ENCODE data around the gene SERINC2.
"Not testable (repeated sequence)": the region's sequence is repeated elsewhere in the genome, so short reads cannot be mapped to it uniquely, and the experiment has no call there.

The SERINC2 gene

GRCh38 chr1:31416101-31416736 lies 3.2 kb downstream of the SERINC2 start:
- no peak for DNase-seq

GRCh38 chr1:31417148-31417547 lies 4.1 kb downstream of the SERINC2 start:
- no peak for DNase-seq

DNA sequence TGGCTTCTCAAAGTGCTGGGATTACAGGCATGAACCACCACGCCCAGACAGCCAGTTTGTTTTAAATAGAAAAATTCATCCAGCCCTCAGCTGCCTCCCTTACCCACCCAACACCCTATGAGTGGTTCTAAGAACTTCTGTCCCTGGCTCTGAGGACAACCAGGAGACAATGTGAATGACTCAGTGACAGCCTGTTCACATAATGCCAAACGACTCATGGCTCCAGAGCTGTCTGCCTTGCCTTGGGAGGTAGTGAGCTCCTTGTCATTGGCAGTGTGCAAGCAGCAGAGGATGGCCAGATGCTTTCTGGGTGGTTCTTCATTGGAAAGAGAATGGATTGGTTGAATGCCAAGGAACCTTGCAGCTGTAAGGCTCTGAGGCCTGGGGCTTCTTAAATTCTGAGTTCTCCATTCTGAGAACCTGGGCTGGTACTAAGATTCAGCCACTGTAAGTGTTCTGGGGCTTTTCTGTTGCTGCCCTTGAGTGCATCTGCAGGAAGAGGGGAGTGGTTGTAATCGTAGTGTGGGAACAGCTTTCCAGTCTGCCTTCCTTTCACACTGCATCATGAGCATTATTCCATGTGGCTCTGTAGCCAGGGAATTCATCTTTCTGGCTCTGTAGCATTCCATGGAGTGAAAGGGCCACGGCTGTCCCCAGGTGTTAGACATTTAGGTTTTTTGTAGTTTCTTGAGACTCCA lies 5.8 kb downstream of the SERINC2 start:
- no peak for DNase-seq

- DNase-seq = no peak
Observed at GRCh38 chr1:31420716-31421115, 7.7 kb downstream of the SERINC2 start.

DNA sequence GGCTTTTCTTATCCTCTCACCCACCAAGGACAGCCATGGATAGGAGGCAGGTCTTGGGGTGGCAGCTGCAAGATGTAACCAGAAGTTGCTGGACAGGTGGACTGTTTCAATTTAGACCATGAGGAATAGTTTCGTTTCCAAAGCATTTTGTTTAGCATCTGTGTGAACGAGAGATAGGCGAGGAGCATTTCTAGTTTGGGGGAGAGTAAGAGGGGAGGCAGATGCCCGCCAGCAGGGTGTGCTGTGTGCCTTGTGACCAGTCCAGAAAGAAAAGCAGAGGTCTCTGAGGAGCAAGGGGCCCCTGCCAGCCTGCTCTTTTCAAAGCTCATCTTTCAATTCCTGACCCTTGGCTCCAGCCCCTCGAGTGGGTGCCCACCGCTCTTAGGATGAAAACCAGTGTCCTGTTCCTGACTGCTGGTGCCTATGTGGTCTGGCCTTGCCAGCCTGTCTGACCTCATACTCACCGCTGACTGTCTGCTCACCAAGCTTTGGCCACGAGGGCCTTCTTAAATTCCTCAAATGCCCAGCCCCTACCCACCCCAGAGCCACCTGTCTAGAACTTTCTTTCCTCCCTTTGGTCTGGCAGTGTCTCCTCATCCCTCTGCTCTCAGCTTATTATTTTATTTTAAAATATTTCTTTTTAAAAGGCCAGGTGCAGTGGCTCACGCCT lies 8.5 kb downstream of the SERINC2 start:
- DNase-seq = no peak

- peak; percentile 77 to 80 for DNase-seq
Observed at GRCh38 chr1:31422505-31423319, 9.7 kb downstream of the SERINC2 start.

DNA sequence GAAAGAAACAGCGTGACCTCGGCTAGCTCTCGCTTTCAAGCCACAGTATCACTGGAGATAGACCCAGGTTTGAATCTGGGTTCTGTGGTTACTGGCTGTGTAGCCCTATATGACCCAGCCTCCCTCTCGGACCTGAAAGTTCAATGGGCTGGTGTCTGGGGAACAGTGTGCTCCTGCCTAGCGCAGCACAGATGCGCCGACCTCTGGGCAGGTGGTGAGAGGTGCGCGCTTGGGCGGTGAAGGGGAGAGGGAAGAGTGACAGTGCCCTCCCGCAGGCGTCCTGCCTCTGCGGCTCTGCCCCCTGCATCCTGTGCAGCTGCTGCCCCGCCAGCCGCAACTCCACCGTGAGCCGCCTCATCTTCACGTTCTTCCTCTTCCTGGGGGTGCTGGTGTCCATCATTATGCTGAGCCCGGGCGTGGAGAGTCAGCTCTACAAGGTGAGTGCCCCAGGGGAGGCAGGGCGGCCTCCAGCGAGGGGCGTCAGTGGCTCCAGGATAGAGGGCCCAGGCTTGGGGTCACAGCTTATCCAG lies 10.5 kb downstream of the SERINC2 start:
- DNase-seq = no peak

- DNase-seq = no peak
Observed at GRCh38 chr1:31424568-31424967, 11.6 kb downstream of the SERINC2 start.

- DNase-seq = no peak
Observed at GRCh38 chr1:31425301-31426081, 12.5 kb downstream of the SERINC2 start.

- no peak for DNase-seq
Observed at GRCh38 chr1:31426249-31426922, 13.4 kb downstream of the SERINC2 start.

GRCh38 chr1:31427322-31427721 lies 14.3 kb downstream of the SERINC2 start:
- no peak for DNase-seq

DNA sequence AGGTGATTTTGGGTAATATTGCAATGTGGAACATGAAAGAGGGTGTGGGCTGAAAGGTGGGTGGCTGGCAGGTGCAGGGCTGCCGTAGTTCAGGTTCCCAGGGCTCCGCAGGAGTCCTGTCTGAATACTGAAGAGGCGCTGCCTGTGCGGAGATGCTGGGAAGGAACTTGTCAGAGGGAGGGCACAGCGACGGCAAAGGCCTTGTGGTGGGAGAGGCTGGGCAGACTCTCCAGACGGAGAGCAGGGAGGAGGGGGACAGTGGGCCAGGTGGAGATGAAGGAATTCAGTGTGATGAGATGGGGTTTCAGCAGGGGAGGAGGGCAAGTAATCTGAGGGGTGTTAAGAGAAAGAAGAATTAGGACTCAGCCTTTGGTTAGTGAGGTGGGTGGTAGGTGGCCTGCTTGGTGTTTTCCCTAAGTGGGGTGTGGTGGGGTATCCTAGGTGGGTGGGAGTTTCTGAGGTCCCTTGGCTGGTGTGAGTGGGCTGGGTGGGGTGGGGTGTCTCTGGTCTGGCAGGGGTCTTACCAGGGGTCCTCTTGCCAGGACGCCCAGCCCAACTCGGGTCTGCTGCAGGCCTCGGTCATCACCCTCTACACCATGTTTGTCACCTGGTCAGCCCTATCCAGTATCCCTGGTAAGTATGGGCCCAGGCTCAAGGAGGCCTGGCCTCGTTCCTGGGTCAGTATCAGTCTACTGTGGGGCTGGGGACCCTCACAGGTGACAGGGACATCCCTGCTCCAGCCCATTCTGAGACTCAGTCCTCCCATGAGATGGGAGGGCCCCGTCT lies 15.6 kb downstream of the SERINC2 start:
- DNase-seq = no peak

DNA sequence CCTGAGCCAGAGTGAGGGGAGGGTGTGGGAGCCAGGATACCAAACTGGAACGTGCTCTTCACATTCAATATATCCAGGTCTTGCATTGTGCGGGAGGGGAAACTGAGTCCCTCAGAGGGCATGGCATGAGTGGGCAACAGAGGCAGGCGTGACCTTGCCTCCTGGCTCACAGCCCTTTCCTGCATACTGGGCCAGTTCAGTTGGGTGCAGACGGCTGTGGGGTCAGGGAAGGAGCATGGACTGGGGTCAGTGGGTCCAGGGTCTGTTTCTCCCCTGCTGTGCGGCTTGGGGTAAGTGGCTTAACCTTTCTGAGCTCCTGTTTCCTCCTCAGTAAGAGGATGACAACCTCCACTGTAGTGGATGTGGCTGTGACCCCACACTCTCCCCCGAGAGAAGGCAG lies 16.6 kb downstream of the SERINC2 start:
- no peak for DNase-seq

- DNase-seq = not testable (repeated sequence)
Observed at GRCh38 chr1:31431351-31432257, 18.6 kb downstream of the SERINC2 start.

DNA sequence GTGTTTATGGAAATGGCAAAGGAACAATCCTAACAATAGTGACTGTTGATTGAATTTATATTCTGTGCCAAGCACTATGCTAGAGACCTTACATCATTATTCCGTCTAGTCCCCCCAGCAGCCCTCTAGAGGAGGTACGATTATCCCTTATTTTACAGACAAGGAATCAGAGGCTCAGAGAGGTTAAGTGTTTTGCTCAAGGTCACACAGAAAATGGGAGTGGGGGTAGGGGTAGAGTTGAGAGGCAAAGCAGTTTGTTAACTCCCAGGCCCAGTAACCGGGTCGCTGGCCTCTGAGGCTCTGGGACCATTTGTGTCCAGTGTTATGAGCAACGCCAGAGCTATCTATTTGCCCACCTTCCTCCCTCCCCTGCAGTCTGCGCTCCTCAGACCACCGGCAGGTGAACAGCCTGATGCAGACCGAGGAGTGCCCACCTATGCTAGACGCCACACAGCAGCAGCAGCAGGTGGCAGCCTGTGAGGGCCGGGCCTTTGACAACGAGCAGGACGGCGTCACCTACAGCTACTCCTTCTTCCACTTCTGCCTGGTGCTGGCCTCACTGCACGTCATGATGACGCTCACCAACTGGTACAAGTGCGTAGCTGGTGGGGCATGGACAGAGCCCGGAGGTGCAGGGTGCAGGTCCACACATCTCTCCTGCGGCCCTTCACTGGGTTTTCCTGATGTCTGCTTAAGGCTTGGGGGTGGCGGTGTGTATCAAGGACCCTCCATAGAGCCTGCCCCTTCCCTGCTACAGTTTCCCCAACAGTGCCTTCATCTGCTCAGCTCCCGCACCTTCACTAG lies 19.8 kb downstream of the SERINC2 start:
- DNase-seq = no peak

DNA sequence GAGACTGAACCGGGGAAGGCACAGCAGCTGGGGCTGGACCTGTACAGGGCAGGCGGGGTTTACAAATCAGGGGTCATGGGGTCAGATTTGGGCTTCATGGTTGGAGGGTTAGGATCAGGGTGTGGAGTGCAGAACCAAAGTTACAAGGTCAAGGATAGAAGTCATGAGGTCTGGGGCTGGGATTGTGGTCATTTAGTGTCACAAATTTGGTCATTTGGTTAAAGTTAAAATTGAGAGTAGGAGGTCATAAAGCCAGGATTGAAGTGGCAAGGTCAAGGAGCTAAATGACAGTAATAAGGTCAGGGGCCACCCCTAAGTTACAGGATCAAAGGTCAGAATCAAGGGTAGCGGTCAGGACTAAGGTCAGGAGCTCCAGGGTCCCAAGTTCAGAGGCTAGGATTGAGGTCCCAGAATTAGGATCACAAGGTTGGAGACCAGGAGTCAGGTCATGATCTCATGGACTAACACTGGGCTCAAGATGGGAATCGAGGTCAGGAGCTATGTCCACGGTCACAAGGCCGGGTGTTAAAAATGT lies 20.4 kb downstream of the SERINC2 start:
- no peak for DNase-seq

- DNase-seq = no peak
Observed at GRCh38 chr1:31434101-31434871, 21.3 kb downstream of the SERINC2 start.

GRCh38 chr1:31434979-31435378 lies 22.0 kb downstream of the SERINC2 start:
- no peak for DNase-seq

Measured in stimulated activated CD4-positive, alpha-beta T cell treated with anti-CD3 and anti-CD28 coated beads, Interleukin-2, amount 100 ng/mL, for 48 hours (primary cell).